DOHH2 (cell line): Measurements from ENCODE around the gene CP.
A peak's percentile ranks its signal among the peaks of the same experiment; 100 is the strongest.
"Not testable (repeated sequence)": the region's sequence is repeated elsewhere in the genome, so short reads cannot be mapped to it uniquely, and the experiment has no call there.

Experiments
- H3F3A ChIP-seq: fragments of 200-600 bp; sonication (generic), shearing (Covaris generic); 2 replicates; pipeline ENCODE4 v1.6.0; 2016; ENCODE audit warnings: antibody characterized with exemption, mild to moderate bottlenecking; ENCODE audit not compliant: control insufficient read depth, insufficient read depth
- H3K27ac ChIP-seq: fragments of 200-600 bp; sonication (generic); 2 replicates; pipeline ENCODE4 v1.5.1; 2014; ENCODE audit warnings: low read depth, mild to moderate bottlenecking, low read length, moderate library complexity
- H3K27me3 ChIP-seq: fragments of 200-600 bp; sonication (generic); 2 replicates; pipeline ENCODE4 v1.6.1; 2014; ENCODE audit warnings: mild to moderate bottlenecking, low read length, mixed read lengths; ENCODE audit not compliant: control insufficient read depth
- H3K36me3 ChIP-seq: fragments of 200-600 bp; sonication (generic); 2 replicates; pipeline ENCODE4 v1.6.1; 2014; ENCODE audit warnings: mild to moderate bottlenecking, low read length, moderate library complexity, mixed read lengths; ENCODE audit not compliant: control insufficient read depth
- H3K4me1 ChIP-seq: fragments of 200-600 bp; sonication (generic); 2 replicates; pipeline ENCODE4 v1.6.1; 2014; ENCODE audit warnings: mild to moderate bottlenecking, low read length, mixed read lengths; ENCODE audit not compliant: control insufficient read depth
- H3K4me2 ChIP-seq: fragments of 200-600 bp; sonication (generic); 2 replicates; pipeline ENCODE4 v1.6.0; 2014; ENCODE audit warnings: mild to moderate bottlenecking, low read length, moderate library complexity
- H3K4me3 ChIP-seq: fragments of 200-600 bp; sonication (generic); 2 replicates; pipeline ENCODE4 v1.5.1; 2014; ENCODE audit warnings: mild to moderate bottlenecking, low read length, mixed read lengths
- H3K79me2 ChIP-seq: fragments of 200-600 bp; sonication (generic); 2 replicates; pipeline ENCODE4 v1.6.1; 2014; ENCODE audit warnings: mild to moderate bottlenecking, low read length, mixed read lengths; ENCODE audit not compliant: control insufficient read depth
- H3K9me2 ChIP-seq: fragments of 200-600 bp; sonication (generic); replicated peaks from 2 replicates; pipeline ENCODE4 v1.6.1; 2014; ENCODE audit warnings: mild to moderate bottlenecking, low read length, mixed read lengths; ENCODE audit not compliant: control insufficient read depth
- H3K9me3 ChIP-seq: fragments of 200-600 bp; sonication (generic); 2 replicates; pipeline ENCODE4 v1.6.1; 2014; ENCODE audit warnings: antibody characterized with exemption, low read length, mixed read lengths; ENCODE audit not compliant: control insufficient read depth, insufficient read depth
- H4K20me1 ChIP-seq: fragments of 200-600 bp; sonication (generic); 2 replicates; pipeline ENCODE4 v1.6.0; 2014; ENCODE audit warnings: low read depth, mild to moderate bottlenecking, antibody characterized with exemption, low read length, moderate library complexity; ENCODE audit not compliant: control insufficient read depth, insufficient read depth
- CTCF ChIP-seq: fragments of 200-600 bp; sonication (generic); IDR thresholded peaks from one replicate; pipeline ENCODE4 v1.5.1; 2014; ENCODE audit warnings: antibody characterized with exemption, mild to moderate bottlenecking, low read depth, low read length; ENCODE audit not compliant: poor library complexity, severe bottlenecking
- EZH2phosphoT487 ChIP-seq: fragments of 200-600 bp; sonication (generic); IDR thresholded peaks from 2 replicates; pipeline ENCODE4 v1.6.1; 2017; ENCODE audit warnings: borderline replicate concordance, mild to moderate bottlenecking, antibody characterized with exemption, low read length, moderate library complexity, mixed read lengths

Gene CP

DNA sequence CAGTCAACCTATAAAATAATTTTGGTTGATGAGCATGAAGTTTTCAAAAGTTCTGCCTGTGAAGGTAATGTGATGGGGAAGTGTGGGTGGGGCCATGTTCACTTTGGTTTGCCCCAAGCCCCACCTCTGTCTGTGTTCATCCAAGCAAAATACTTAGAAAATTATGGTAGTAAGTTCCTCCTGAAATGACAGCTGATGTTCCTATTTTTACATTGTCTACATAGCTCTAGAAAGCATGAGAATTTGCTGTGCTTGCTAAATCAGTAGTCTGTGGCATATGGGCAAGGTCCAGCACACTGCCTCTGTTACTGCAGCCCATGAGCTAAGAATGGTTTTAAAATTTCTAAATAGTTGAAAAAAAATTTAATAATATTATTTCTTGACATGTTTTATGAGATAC, 21.9 kb upstream of the CP start:
- Histone ChIP-seq H3K27ac (no peak overlapping the region), H3K9me2 (no peaks in the 10 kb centered on the region), H4K20me1 (no peaks in the 10 kb centered on the region), H3K9me3 (no peaks in the 10 kb centered on the region), H3K4me1 (peaks cover 58% of the 10 kb centered on the region), H3K4me3 (0 out of 2 replicates have a peak overlapping the region, but pooled peaks have one; percentile 8), H3K4me2 (peak overlapping the region; percentile 36; the same call in 1 of the 2 replicates), H3K79me2 (no peaks in the 10 kb centered on the region), H3K27me3 (no peaks in the 10 kb centered on the region), H3F3A (peaks cover 14% of the 10 kb centered on the region), H3K36me3 (no peaks in the 10 kb centered on the region)
- TF ChIP-seq EZH2phosphoT487 (no peak), CTCF (no peak)

DNA sequence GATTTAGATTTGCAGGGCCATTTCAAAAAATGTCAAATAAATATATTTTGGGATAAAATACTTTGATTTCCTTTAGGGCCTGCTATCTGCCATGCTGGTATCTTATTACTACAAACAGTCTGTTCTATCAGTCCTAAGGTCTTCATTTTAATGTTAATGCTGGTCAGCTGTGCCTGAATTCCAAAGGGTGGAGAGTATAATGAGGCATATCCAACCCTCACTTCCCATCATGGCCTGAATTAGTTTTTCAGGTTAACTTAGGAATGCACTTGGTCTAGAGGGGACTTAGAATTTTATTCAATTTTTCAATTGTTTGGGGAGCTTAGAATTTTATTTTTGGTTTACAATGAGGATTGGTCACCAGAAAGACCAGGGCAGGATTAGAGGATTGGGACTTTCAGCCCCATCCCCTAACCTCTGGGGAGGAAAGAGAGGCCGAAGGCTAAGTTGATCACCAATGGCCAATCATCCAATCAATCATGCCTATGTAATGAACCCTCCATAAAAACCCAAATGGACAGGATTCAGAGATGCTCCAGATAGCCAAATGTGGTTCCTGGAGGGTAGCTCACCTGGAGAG, 17.8 kb upstream of the CP start:
- H3K4me2 ChIP-seq = no peak overlapping the region
- H3K36me3 ChIP-seq = no peaks in the 10 kb centered on the region
- H3K27me3 ChIP-seq = no peaks in the 10 kb centered on the region
- H3K27ac ChIP-seq = no peak overlapping the region
- peaks cover 25% of the 10 kb centered on the region for H3K4me1 ChIP-seq
- TF ChIP-seq EZH2phosphoT487 (no peak), CTCF (no peak)
- no peaks in the 10 kb centered on the region for H3F3A ChIP-seq
- H3K4me3 ChIP-seq = no peak overlapping the region
- H4K20me1 ChIP-seq = no peaks in the 10 kb centered on the region
- H3K79me2 ChIP-seq = no peaks in the 10 kb centered on the region
- H3K9me3 ChIP-seq = no peaks in the 10 kb centered on the region
- H3K9me2 ChIP-seq = no peaks in the 10 kb centered on the region

DNA sequence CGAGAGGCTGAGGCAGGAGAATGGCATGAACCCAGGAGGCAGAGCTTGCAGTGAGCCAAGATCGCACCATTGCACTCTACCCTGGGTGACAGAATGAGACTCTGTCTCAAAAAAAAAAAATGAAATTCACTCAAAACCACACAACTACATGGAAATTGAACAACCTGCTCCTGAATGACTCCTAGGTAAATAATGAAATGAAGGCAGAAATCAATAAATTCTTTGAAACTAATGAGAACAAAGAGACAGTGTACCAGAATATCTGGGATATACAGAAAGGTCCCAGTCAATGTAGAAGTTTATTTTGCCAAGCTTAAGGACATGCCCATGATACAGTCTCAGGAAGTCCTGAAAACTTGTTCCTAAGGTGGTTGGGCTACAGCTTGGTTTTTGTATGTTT, 16.6 kb upstream of the CP start:
- H3K9me2 ChIP-seq, H3K27me3 ChIP-seq, H3K9me3 ChIP-seq, H3K79me2 ChIP-seq, H3K36me3 ChIP-seq, H3K4me2 ChIP-seq, H4K20me1 ChIP-seq, H3K4me3 ChIP-seq, H3K27ac ChIP-seq, H3F3A ChIP-seq: not testable (repeated sequence)
- peaks cover 15% of the 10 kb centered on the region for H3K4me1 ChIP-seq

DNA sequence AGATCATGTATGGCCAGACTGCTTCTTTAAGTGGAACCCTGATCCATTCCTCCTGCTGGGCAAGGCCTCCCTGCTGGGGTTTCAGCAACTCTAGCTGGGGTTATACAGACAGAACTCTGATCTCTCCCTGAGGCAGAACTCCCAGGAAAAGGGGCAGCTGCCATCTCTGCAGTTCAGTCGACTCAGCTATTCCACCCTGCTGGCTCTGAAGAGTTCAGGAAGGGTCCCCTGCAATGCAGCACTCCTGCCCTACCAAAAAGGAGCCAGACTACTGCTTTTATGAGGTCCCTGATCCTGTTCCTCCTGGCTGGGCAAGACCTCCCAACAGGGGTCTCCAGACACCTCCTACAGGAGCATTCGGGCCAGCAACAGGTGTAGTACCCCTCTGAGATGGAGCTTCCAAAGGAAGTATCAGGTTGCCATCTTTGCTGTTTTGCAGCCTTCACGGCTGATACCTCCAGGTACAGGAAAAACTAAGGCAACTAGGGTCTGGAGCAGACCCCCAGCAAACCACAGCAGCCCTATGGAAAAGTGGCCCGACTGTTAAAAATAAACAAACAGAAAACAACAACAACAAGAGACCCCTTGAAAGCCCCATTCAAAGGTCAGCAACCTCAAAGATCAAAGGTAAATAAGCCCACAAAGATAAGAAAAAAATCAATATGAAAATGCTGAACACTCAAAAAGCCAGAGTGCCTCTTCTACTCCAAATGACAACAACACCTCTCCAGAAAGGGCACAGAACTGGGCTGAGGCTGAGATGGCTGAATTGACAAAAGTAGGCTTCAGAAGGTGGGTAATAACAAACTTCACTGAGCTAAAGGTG, 14.2 kb upstream of the CP start:
- Histone ChIP-seq H3K4me1 (peaks cover 9% of the 10 kb centered on the region), H3K27ac (no peak overlapping the region), H3F3A (no peaks in the 10 kb centered on the region), H3K9me2 (no peaks in the 10 kb centered on the region), H3K4me2 (no peak overlapping the region), H3K4me3 (no peak overlapping the region), H3K36me3 (no peaks in the 10 kb centered on the region), H4K20me1 (no peaks in the 10 kb centered on the region), H3K79me2 (no peaks in the 10 kb centered on the region), H3K9me3 (no peaks in the 10 kb centered on the region), H3K27me3 (no peaks in the 10 kb centered on the region)
- TF ChIP-seq CTCF (no peak), EZH2phosphoT487 (no peak)
